HG03565 (cell line): ENCODE results near the gene SEMA6A.

Experiments
- ATAC-seq: cut with Tn5 transposase; IDR thresholded peaks from one replicate; pipeline ENCODE4 v1.9.1; 2021; ENCODE audit warnings: mild to moderate bottlenecking, moderate library complexity; ENCODE audit not compliant: unreplicated experiment

Gene SEMA6A

DNA sequence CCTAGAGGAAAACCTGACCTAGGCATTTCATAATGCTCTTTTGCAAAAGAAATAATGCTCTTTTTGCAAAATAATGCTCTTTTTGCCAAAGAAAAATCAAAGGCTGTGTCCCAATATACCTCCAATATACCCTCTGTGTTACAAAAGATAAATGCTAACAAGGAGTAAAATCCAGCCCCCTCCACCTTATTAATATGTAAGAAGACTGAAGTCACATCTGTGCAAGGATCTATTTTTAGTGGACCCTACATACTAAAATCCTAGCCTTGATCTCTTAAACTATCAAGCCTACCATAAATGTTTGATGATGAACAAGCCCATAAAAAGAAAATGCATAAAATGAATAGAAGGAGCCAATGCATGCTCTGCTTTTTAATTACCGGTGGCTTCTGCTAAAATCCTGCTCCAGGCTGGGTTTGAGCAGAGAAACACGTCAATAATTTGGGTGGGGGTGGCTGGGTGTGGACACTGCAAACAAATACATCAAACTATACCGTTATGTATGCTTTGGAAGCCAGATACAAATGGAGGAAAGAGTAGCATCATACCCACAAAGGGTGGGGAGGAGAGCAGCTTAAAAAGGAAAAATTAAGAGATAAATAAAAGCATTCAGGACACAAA, 131.6 kb downstream of the SEMA6A start:
- ATAC-seq: no peak

DNA sequence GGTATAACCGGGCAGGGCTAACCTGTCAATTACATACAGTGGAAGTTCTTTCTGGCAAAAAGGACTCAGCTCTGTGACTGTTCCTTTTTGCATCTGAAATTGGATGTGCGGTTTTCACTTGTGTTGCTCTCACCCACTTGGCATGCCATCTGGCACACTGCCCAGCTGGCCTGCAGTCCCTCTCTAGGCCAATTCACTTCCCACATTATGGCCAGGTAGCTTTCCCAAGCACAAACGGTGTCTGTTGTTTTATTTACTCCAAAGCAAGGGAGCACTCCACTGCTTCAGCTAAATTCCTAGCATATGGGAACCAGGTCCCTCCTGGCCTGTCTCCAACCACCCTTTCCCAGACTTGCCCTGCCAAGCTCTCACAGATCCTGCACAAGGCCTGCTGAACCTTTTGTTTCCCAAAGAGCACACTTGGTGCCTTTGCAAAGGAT, 132.5 kb downstream of the SEMA6A start:
- no peak for ATAC-seq

DNA sequence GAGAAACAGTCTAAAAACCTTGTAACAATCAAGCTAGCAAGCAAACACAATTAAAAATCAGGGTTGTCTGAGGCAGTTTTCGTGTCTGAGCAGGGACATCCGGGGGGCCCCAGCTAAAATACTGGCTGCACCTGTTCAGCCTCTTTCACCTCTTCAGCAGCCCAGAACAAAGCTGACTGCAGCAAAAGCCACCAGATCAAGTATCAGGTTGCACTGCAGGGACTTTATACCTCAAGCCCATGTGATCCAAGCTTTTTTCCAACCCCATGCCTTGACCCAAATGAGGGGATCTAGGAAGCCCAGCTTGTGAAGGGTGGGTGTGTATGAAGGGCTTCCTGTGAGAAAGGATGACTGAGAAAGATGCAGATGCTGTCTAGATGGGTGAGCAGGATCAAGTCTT, 133.4 kb downstream of the SEMA6A start:
- no peak for ATAC-seq

DNA sequence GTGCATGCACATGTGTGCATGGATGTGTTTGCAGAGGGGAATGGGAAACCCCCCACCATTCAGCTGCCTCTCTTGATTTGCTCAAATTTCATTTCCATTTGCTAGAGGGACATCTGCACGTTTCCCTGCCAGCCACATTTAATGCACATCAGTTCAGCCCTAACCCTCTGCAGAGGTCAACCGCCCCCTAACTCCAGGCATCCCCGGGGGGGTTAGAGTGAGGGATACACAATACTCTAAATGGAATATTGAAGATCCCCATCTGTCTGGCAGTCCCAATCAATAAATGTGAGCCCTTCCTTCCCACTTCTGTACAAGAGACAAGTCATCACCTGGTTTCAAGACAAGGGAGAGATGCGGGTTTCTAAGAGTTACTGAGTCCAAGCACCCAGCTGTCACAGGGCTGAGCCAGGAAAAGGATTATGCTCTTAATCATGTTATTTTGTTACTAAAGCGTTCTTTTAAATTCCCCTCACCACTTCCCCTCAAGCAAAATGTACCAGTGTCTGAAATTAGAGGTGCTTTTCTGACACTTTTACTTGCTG, 134.1 kb downstream of the SEMA6A start:
- no peak for ATAC-seq

DNA sequence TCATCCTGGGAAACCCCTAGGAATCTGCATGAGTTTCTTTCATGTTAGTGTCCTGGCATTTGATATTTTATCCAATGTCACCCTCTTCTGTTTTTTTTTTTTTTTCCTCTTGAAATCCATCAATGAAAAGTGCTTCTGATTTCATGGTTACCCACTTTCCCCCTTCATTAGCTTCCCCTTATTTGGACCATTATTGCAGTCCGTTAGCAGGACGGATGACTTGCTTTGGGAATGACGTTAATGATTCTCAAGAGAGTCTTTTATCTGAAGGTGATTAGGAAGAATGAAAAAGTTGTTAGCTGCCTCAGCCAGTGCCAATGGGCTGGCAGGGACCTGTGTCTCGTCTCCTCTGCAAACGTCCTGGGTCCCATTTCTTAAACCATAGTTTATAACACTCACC, 134.7 kb downstream of the SEMA6A start:
- no peak for ATAC-seq

DNA sequence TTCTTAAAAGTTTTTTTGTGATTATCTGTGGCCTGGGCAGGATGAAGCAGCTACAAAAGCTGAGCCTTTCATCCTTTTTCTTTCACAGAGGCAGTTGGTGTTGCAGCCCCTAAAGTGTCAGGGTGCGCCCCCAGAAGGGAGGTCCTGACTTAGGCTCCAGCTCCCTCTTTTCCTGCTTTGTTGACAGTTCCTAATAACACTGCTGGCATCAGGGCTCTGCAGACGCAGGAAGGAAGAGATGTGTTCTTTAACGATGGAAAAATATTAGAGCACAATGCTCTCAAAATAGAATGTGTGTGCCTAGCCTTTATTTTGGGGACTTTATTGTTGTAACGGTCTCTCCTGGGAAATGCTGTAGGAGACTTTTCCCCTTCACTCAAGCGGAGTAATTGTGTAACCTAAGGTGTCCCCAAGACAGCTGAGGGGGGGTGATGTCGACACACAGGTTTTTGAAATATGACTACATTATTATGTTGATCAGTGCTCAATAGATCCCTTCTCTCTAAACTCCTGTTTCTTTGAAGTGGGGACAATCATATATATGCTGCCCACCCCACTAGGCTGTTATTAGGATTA, 135.6 kb downstream of the SEMA6A start:
- ATAC-seq: no peak

DNA sequence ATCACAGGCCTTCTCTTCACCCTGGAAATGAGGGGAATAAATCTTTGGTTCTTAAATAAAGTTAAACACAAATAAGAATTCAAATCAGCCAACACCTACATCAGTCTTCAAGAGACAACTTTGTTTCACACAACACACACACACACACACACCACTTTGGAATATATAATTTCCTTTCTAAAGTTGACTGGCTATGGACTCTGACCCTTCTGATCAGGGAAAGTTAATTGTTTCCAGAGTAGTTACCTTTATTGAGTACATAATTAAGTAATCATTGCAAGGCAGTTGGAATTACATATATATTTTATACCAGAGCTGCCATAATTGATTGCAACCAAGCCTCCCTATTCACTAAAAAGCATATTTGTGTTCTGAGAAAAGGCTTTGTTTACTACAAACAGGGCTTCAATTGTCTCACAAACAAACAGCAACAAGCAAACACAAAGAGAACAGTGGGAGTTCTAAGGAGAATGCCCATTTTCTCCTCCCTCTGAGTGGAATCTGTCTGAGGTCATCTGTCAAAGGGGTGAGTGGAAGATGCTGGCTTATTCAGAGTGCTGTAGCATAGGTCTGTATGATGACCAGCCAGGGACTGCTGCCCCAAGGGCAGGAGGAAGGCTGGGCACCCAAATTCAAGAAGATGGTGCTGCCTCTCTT, 136.6 kb downstream of the SEMA6A start:
- ATAC-seq: no peak

DNA sequence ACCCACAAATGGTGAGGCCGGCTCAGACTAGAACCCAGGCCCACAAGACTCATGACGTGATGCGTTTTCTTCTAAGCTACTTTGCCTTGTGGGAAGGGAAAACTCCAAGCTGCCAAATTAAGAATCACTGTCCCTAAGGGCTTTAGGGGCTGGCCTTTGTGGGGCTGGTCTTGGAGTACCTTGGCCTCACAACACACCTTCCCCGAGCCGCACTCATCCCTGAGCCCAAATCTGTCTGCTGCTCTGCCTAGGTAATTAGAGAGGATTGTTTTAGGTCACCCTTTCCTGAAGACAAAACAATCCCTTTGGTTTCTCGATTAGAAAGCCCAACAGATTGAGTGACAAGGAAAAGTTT, 137.3 kb downstream of the SEMA6A start:
- no peak for ATAC-seq

DNA sequence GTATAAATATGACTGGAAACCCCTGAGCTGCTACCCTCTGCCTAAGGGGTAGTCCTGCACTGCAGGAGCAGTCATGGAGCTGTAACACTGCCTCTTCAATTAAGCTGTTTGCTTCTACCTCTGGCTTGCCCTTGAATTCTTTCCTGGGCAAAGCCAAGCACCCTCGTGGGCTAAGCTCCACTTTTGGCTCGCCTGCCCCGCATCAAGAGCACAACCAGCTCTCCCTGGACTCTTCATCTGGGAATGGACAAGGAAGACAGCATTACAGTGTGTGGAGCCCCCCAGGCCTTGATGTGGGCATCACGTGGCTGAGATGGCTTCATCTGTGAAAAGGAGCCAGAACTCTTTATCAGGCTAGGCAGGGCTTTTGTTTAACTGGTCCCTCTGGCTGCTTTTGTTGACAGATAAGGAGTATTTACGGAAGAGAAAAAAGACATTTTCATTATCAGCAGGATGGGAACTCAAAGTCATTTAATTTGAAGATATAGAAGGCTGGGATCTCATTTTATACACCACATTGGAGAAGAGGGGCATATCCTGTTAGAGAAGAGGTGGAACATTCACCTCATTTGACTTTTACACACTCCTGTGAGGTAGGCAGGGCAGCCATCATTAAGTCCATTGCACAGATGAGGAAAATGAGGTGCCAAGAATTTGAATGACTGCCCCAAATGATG, 137.8 kb downstream of the SEMA6A start:
- no peak for ATAC-seq

DNA sequence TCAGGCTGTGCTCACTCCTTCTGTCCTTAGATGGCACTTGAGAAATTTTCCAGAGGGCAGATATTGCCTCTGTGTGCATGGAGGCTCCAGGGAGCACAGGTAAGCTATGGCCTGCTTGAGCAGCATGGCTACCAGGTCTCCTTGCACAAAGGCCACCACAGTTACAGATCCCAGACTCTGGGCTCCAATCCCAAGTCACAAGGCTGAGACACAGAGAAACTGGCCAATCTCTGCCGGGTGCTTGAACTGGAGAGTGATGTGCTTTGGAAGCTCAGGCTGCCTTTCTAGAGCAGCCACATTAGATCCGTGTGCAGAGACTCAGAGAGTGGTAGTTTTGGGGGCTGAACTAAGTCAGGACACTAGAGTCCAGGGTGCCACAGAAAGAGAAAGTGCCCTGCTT, 145.7 kb downstream of the SEMA6A start:
- no peak for ATAC-seq

DNA sequence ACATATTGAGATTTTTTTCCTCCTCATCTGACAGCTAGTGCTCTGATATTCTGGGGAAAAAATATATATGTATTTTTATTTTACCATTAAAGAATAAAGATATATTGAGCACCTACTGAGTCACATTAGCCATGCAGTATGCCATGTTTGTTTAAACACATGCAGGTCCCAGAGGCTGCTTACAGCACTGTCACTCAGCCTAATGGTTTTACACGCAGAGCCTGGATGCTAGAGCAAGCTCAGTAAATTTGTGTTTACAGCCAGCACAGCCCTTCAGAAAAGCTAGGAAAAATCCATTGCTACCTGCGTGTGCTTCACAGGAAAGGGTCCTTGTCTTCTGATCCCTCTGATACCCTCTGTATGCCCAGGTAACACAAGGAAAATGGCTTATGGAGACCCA, 146.2 kb downstream of the SEMA6A start:
- no peak for ATAC-seq

DNA sequence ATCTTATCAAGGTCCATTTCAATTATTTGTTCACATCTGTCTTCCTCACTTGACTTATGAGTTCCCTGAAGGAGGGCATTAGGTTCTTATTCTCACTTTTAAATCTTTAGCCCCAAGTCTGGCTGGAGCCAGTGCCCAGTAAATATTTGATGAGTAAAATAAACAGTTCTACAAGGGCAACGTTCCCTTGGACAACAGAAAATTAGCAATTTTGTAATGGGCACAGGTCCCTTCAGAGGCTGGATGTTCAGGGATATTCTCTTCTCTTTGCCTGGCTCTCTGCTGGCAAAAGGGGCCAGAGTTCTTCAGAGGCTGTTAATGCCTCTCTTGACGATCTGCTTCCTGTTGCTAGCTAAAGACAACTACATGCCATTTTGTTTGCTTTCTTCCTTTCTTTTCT, 149.7 kb downstream of the SEMA6A start:
- ATAC-seq: no peak

DNA sequence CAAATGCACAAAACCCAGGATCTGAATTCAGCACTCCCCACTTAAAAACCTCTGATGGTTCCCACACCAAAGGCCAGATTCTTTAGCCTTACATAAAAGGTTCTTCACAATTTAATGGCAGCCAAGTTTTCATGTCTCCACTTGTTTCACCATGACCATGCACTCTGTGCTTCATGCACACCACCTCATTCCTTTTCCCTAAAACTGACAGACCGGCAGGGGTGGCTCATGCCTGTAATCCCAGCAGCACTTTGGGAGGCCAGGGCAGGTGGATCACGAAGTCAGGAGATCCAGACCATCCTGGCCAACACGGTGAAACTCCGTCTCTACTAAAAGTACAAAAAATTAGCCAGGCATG, 150.4 kb downstream of the SEMA6A start:
- no peak for ATAC-seq

DNA sequence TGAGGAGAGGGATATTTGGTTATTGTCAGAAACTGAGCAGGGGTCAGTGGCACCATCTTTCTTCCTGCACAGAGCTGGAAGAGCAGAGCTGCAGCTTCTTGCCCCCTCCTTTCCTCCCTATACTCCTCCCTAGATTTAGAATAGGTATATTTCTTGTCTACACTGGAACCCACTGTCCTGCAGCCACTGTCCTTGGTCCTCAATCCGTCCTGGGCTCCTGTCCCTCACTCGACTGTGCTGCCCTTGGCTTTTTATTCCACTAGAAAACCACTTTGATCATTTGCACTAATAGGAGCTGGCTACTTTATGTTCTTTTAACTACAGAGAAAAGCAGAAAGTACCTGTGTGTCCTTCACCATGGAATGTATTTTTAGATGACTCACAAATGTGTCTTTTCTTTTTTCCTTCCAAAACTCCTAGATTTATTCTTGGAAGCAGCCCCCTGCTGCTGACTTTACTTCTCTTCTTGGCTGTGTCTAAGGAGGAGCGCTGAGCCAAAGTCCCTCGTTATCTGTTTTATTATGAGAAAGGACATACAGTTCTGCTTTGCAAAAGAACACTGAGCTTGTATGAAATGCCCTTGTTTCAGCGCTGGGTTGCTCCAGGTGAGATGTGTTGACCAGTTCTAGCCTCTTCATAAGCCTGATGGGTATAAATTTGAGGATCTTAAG, 150.9 kb downstream of the SEMA6A start:
- ATAC-seq: no peak

DNA sequence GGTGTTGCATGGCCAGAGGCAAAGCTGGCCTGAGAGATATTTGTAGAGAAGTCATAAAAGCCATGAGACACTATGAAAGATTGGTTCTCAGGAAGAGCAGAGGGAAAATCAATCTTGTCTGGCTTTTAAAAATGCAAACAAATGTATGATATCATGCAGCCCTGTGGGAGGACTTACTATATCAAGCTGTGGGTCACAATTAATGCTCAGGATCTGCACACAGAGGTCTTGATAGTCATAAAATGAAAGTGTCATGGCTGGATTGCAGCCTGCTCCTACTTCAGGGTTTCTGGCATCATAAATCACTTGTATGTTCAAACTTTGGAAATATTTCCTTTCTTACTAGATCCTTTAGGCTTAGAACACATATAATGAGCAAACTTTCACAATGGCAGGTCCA, 151.5 kb downstream of the SEMA6A start:
- ATAC-seq: no peak

DNA sequence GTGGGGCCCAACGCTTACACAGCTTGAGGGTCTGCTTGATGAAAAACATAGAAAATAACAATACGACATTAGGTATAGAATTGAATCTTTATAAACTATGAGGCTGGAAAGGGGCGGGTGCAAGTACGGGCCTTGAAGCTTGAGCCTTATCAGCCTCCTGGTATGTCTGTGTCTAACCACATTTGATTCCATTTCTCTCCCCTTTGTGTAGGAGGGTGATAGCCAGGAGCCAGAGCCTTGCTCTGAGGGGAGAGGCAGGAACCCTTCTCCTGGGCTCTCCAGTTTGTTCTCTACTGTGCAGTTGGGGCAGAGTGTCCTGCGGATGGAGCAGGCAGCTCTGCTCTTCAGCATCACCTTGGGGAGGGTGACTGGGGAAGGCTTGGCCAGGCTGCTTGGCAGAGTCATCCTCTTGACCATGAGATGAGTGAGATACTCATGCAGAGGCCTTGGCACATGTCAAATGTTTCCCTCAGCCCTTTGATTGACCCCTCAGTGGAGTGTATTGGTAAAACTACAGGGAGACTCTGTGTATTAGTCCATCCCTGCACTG, 153.5 kb downstream of the SEMA6A start:
- no peak for ATAC-seq

DNA sequence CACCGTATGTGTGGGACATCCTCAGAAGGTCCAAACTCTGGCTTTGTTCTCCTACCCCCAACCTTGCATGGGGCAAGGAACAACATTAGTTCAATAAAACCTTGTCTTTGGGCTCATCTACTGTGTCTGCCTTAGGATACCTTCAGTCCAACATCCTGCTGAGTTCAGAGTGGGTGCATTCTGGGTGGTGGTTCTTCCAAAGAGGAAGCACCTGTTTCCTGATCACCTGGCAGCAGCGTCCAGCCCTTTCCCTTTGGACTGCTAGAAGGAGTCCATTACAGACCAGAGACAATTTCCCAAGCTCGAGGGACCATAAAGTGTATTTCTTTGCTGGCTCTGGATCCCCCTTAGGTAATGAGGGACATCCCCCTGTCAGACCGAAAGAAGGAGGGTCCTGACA, 154.1 kb downstream of the SEMA6A start:
- ATAC-seq: no peak

DNA sequence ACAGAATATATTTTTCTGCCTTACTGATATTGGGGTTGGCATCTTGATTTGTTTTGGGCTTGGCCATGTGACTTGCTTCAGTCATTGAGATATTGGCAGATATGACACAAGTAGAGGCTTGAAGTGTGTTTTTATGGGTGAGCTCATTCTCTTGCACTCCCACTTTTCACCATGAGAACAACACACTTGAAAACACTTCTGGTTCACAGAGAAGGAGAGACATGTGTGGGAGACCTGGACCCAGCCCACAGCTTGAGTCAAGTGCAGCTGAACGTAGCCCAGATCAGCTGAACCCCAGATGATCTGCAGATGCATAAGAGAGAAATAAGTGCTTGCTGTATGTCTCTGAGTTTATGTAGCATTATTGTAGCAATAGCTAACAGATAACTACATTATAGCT, 155.4 kb downstream of the SEMA6A start:
- ATAC-seq: no peak

DNA sequence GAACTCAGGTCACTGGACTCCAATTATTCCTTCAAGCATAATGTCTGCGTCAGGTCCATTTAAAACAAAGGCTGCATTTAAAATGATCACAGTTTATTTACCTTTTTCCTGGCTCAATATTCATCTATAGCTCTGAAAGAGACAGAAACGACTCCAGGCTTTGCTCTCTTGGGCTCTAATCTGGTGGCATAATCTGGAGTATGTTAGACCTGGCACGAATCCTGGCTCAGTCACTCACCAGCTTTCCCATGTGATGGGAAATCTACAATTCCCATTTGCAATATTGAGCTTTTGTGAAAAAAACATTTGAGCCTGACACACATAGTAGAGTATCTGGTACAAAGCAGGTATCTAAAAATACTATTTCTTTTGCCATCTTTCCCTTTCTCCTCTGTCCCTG, 155.8 kb downstream of the SEMA6A start:
- ATAC-seq: no peak

DNA sequence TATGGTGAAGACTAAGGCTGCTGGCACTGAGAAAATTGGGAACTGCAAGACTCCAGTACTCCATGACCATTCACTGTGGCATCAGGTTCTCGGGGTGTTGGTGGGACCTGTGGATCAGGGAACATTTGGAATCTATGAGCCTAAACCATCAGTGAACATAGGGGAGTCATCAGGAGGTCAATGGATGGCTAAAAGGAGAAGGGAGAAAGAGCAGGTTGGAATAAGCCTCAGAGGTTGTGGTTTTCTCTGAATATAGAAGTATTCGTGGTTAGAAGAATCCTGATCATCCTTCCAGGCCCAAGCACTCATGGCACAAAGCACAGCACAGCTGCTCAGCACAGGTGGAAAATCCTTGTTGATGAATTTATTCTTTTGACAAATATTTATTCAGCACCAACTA, 156.6 kb downstream of the SEMA6A start:
- ATAC-seq: no peak

DNA sequence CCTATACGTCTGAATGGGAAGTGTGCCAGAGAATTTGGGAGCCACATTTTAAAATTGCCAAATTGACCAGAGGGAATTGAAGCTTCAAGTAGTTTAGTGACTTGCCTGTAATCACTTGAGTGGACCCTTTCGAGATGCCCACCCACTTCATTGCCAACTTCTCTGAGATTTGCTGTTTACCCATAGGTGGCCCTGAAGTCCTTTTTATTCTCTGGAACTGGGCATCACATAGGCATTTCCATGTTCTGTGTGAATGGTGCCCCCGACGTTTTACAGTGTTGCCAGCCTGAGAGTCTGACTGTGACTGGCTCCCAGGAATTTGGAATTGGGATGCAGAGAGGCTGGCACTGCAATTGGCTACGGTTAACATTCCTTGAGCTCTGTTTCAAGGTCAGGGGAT, 158.6 kb downstream of the SEMA6A start:
- ATAC-seq: no peak
